SU-DHL-6 (cell line): Measurements from ENCODE around the gene SLC24A3.

Experiments used
- EZH2phosphoT487 ChIP-seq: fragments of 200-600 bp; sonication (generic), shearing (Covaris generic); conservative IDR thresholded peaks from 2 replicates; pipeline ENCODE4 v1.6.1; 2018; ENCODE audit warnings: mild to moderate bottlenecking, antibody characterized with exemption, low read length, moderate library complexity, mixed read lengths
- TF ChIP-seq, protein P1 (sequence below): fragments of 200-600 bp; sonication (generic); IDR thresholded peaks from one replicate; pipeline ENCODE4 v1.5.1; 2017; ENCODE audit warnings: antibody characterized with exemption, mild to moderate bottlenecking, low read length, moderate library complexity; ENCODE audit not compliant: insufficient read depth, poor library complexity, severe bottlenecking

DNA sequence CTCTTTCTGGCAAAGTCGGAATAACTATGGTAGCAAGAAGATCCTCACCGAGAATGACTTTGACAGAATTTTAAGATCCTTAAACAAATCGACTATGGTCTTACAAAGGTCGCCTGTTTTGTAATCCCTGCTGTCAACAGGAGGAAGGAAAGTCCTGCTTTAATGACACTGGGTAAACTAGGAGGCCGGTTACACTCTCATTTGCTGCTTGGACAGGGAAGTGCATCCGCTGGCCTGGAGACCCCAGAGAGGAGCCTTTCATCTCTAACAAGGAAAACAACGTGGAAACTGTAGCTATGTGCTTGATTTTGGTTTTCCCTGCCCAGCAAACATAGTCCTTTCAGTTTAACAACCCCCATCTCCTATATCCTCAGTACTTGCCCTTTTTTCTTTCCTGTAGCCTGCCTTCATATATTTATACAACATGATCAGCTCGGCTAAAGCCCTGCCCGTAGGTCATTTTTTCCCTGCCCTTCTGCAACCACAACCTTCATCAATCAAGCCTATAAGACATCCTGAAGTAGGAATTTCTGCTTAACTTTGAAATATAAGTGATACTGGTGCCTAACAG is 448.5 kb downstream of the SLC24A3 start:
- TF ChIP-seq, protein P1, sequence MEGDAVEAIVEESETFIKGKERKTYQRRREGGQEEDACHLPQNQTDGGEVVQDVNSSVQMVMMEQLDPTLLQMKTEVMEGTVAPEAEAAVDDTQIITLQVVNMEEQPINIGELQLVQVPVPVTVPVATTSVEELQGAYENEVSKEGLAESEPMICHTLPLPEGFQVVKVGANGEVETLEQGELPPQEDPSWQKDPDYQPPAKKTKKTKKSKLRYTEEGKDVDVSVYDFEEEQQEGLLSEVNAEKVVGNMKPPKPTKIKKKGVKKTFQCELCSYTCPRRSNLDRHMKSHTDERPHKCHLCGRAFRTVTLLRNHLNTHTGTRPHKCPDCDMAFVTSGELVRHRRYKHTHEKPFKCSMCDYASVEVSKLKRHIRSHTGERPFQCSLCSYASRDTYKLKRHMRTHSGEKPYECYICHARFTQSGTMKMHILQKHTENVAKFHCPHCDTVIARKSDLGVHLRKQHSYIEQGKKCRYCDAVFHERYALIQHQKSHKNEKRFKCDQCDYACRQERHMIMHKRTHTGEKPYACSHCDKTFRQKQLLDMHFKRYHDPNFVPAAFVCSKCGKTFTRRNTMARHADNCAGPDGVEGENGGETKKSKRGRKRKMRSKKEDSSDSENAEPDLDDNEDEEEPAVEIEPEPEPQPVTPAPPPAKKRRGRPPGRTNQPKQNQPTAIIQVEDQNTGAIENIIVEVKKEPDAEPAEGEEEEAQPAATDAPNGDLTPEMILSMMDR: no peak
- no peak for TF ChIP-seq EZH2phosphoT487
